Measurements from ENCODE around the gene SH2D5.
A peak's percentile ranks its signal among the peaks of the same experiment; 100 is the strongest.
"Not testable (repeated sequence)": the region's sequence is repeated elsewhere in the genome, so short reads cannot be mapped to it uniquely, and the experiment has no call there.

The SH2D5 gene

GRCh38 chr1:20723537-20724363, 8.8 kb downstream of the SH2D5 start:
- Histone ChIP-seq H3K27ac (no peak overlapping the region), H3K4me1 (no peaks in the 10 kb centered on the region), H3K4me2 (no peak overlapping the region), H3K27me3 (peaks cover 21% of the 10 kb centered on the region), H3K4me3 (no peak overlapping the region), H4K20me1 (peaks cover 6% of the 10 kb centered on the region; the same call in 1 of the 2 replicates), H3K36me3 (no peaks in the 10 kb centered on the region), H3K9me3 (no peaks in the 10 kb centered on the region), H3K9ac (no peak overlapping the region)
- TF ChIP-seq Cebpa-rat (IDR thresholded peaks at IDR 0.05): no peak

- H3K4me1 ChIP-seq: peaks cover 1% of the 10 kb centered on the region; the same call in 1 of the 2 replicates
- no peaks in the 10 kb centered on the region for H3K36me3 ChIP-seq
- no peak overlapping the region for H3K4me3 ChIP-seq
- peaks cover 6% of the 10 kb centered on the region; the same call in 1 of the 2 replicates for H4K20me1 ChIP-seq
- no peak overlapping the region for H3K9ac ChIP-seq
- H3K27ac ChIP-seq: no peak overlapping the region
- H3K4me2 ChIP-seq: no peak overlapping the region
- TF ChIP-seq Cebpa-rat (IDR thresholded peaks at IDR 0.05): no peak
- no peaks in the 10 kb centered on the region for H3K9me3 ChIP-seq
- peaks cover 21% of the 10 kb centered on the region for H3K27me3 ChIP-seq
Observed at GRCh38 chr1:20723159-20723536, 9.4 kb downstream of the SH2D5 start.

DNA sequence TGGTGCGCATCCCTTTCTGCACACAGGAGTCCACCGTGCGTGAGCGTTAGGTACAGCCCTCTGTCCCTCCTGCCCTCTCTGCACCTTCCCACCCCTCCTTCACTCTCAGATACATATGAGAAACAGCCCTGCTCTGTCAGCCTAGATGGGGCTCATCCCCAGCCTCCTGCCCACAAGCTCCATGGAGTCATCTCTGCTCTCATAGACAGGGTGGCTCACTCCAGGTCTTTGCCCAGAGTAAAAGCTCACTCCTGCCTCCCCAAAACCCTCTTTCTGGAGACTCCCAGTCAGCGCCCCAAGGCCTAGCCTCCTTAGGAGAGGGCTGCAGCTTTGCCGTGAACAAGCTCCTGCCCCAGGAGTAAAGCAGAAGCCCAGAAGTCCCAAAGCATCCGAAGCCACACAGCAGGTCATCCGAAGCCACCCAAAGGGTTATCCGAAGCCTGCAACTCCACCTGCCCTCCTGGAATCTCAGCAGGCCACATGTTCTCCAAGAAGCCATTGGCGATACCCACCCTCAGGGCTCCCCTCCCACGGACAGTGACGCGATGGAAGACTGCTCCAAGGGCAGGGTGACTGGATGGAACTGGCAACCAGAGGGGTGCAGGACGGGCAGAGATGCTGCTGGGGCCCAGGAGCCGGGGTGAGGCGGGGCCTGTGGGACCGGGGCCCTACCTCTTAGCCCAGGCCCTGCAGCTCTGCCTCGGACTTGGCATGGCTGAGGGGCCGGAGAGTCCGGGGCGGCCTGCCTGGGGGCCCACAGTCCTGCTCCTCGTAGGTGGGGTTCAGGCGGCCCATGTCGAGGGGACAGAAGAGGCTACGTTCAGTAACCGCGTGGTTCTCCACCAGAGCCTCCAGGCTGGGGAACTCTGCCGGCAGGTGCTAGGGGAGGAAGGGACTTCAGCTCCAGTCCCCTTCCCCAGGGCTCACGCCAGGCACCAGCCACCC, 11.1 kb downstream of the SH2D5 start:
- no peak overlapping the region for H3K4me3 ChIP-seq
- no peak overlapping the region for H3K27ac ChIP-seq
- no peak for TF ChIP-seq Cebpa-rat (IDR thresholded peaks at IDR 0.05)
- H3K36me3 ChIP-seq: no peaks in the 10 kb centered on the region
- H3K9ac ChIP-seq: no peak overlapping the region
- peaks cover 36% of the 10 kb centered on the region for H3K27me3 ChIP-seq
- H4K20me1 ChIP-seq: 0 out of 2 replicates have a peak, but pooled peaks cover 6% of the 10 kb centered on the region
- no peaks in the 10 kb centered on the region for H3K9me3 ChIP-seq
- peaks cover 5% of the 10 kb centered on the region; the same call in 1 of the 2 replicates for H3K4me1 ChIP-seq
- no peak overlapping the region for H3K4me2 ChIP-seq

DNA sequence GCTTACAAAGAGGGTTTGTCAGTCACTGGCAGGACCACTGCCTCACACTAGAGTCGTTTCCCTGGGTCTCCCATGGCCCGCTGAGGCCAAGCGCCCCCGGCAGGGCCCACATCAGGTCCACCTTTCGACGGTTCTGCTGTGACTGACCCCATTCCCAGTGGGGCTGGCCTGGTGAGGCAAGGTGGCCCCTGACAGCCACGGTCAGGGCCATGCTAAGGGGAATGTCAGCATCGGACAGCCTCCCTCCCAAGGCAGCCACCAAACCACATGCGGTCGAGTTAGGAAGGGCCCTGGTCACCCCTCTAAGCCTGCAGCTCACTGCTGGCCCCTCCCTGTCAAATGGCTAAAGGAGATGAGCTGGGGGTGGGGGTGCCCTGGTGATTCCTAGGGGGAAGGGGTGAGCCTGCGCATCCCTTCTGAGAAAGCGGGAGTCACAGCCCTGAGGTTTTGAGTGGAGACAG, 11.8 kb downstream of the SH2D5 start:
- peaks cover 5% of the 10 kb centered on the region; the same call in 1 of the 2 replicates for H3K4me1 ChIP-seq
- H3K4me2 ChIP-seq: no peak overlapping the region
- H3K36me3 ChIP-seq: no peaks in the 10 kb centered on the region
- no peaks in the 10 kb centered on the region for H3K9me3 ChIP-seq
- H3K4me3 ChIP-seq: no peak overlapping the region
- TF ChIP-seq Cebpa-rat (IDR thresholded peaks at IDR 0.05): no peak
- H4K20me1 ChIP-seq: 0 out of 2 replicates have a peak, but pooled peaks cover 6% of the 10 kb centered on the region
- no peak overlapping the region for H3K27ac ChIP-seq
- peaks cover 40% of the 10 kb centered on the region for H3K27me3 ChIP-seq
- no peak overlapping the region for H3K9ac ChIP-seq

DNA sequence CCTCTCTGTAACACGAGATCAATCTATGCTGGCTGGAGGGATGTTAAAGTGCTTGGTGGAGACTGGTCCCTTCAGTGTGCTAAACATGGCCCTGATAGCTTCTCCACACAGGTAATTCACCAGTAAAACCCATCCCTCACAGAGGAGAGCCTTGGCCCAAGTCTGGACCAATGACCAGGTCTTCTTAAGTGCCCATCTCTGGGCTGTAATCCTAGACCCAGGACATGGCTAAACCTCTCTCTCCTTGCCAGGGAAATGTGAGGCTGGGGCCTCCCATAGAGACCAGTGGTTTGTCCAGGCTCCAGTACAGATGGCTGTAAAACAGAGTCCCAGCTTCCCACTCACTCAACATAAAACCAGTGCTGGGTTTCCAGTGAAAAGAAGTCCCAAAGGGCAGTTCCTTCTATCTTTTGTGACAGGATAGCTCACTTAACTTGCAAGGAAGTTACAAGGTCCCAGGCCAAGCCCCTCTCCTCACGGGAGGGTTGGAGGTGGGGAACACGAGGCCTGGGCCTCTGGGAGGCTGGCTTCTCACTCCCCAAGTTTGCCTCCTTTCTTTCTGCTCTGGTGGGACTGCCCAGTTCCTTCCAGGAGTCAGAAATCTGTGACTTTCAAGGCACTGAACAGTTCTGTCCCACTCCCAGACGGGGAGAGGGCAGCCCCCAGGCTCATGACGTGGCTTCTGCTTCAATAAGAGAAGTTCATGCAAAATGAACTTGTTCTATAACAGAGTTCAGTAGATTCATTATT, 12.5 kb downstream of the SH2D5 start:
- no peak overlapping the region for H3K9ac ChIP-seq
- no peak overlapping the region for H3K4me3 ChIP-seq
- no peak for TF ChIP-seq Cebpa-rat (IDR thresholded peaks at IDR 0.05)
- peaks cover 40% of the 10 kb centered on the region for H3K27me3 ChIP-seq
- H3K36me3 ChIP-seq: no peaks in the 10 kb centered on the region
- peaks cover 5% of the 10 kb centered on the region; the same call in 1 of the 2 replicates for H3K4me1 ChIP-seq
- no peaks in the 10 kb centered on the region for H3K9me3 ChIP-seq
- H4K20me1 ChIP-seq: 0 out of 2 replicates have a peak, but pooled peaks cover 6% of the 10 kb centered on the region
- H3K4me2 ChIP-seq: no peak overlapping the region
- H3K27ac ChIP-seq: no peak overlapping the region

- Histone ChIP-seq H3K9ac (no peak overlapping the region), H3K27ac (no peak overlapping the region), H3K4me3 (no peak overlapping the region), H3K9me3 (no peaks in the 10 kb centered on the region), H4K20me1 (0 out of 2 replicates have a peak, but pooled peaks cover 6% of the 10 kb centered on the region), H3K27me3 (peaks cover 40% of the 10 kb centered on the region), H3K4me2 (no peak overlapping the region), H3K36me3 (no peaks in the 10 kb centered on the region), H3K4me1 (peaks cover 5% of the 10 kb centered on the region; the same call in 1 of the 2 replicates)
- no peak for TF ChIP-seq Cebpa-rat (IDR thresholded peaks at IDR 0.05)
Observed at GRCh38 chr1:20719261-20719660, 13.2 kb downstream of the SH2D5 start.

- not testable (repeated sequence) for H3K9ac ChIP-seq, H3K27ac ChIP-seq, H3K4me1 ChIP-seq, H3K9me3 ChIP-seq, H3K36me3 ChIP-seq, H4K20me1 ChIP-seq
- peak overlapping the region; percentile 55; the same call in 1 of the 2 replicates for H3K4me3 ChIP-seq
- H3K27me3 ChIP-seq: peaks cover 40% of the 10 kb centered on the region
- peak overlapping the region; percentile 75 for H3K4me2 ChIP-seq
Observed at GRCh38 chr1:20718343-20718882, 14.1 kb downstream of the SH2D5 start.

DNA sequence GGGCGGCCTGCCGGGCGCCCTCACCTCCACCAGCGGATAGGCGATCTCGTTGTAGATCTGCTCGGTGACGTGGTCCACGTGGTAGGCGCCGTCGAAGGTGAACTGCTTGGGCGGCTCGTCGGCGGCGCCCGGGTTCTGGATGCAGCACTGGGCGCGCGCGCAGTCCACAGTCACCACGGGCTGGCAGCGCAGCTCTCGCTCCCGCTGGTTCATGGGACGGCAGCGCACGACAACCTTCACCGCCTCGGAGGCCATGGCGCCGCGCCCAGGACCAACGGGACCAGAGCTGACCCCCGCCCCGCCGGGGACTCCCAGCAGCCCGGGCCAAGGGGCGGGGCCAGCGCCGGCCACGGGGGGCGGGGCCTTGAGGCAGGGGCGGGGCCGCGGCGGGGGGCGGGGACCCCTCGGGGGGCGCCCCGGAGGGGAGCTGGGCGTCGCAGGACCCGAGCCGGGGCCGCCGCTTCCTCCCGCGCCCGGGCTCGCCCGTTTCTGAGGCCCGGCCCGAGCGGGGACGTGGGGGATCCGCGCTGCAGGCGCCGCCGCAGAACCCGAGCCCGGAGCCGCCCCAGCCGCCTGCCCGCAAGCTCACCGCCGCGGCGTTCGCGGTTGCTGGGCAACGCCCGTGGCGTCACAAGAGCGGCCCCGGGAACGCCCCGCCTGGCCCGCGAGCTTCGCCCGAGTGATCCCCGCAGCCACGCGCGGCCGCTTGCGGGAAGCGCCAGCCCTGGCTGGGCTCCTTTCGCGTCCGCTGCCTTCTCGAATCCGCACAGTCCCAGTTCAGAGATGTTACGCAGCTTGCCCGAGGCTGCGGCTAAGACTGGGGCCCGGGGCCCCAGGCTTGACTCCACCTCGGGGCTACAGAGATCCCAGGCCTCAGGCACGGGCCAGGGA, 14.8 kb downstream of the SH2D5 start, which contains the start of gene KIF17:
KIF17 (minus strand) TSS at position 556 of the 891 bp plus-strand sequence; CDS start at position 255, 301 bp downstream.
- peaks cover 40% of the 10 kb centered on the region for H3K27me3 ChIP-seq
- no peak within 1 kb of the TSS for H3K9ac ChIP-seq
- H4K20me1 ChIP-seq: 0 out of 2 replicates have a peak, but pooled peaks cover 6% of the 10 kb centered on the region
- no peak within 1 kb of the TSS for H3K27ac ChIP-seq
- H3K4me2 ChIP-seq: peak within 1 kb of the TSS; percentile 75
- TF ChIP-seq Cebpa-rat (IDR thresholded peaks at IDR 0.05): no peak
- H3K36me3 ChIP-seq: no peaks in the 10 kb centered on the region
- H3K9me3 ChIP-seq: no peaks in the 10 kb centered on the region
- H3K4me3 ChIP-seq: peak within 1 kb of the TSS; percentile 55
- peaks cover 5% of the 10 kb centered on the region; the same call in 1 of the 2 replicates for H3K4me1 ChIP-seq
